Bone marrow (tissue), 2 donors: ENCODE data around the gene SMAD6.
"Not testable (repeated sequence)": the region's sequence is repeated elsewhere in the genome, so short reads cannot be mapped to it uniquely, and the experiment has no call there.

Source experiments
- DNase-seq, 2 donors: peaks; one replicate each; lab custom pipeline; 2025; lab: John Stamatoyannopoulos, UW

The SMAD6 gene

GRCh38 chr15:66825139-66825538 is 123.1 kb downstream of the SMAD6 start:
- DNase-seq = no peak

GRCh38 chr15:66825731-66826130 is 123.7 kb downstream of the SMAD6 start:
- no peak for DNase-seq

- no peak for DNase-seq
These were observed 124.5 kb downstream of the SMAD6 start for GRCh38 chr15:66826507-66826906.

GRCh38 chr15:66827039-66827697 is 125.1 kb downstream of the SMAD6 start:
- DNase-seq = no peak

- no peak for DNase-seq
These were observed 125.6 kb downstream of the SMAD6 start for GRCh38 chr15:66827698-66828055.

GRCh38 chr15:66828817-66829541 is 126.9 kb downstream of the SMAD6 start:
- not testable (repeated sequence) for DNase-seq

- DNase-seq = no peak
These were observed 127.6 kb downstream of the SMAD6 start for GRCh38 chr15:66829551-66830121.

- no peak for DNase-seq
These were observed 128.3 kb downstream of the SMAD6 start for GRCh38 chr15:66830358-66830757.

GRCh38 chr15:66830823-66831222 is 128.8 kb downstream of the SMAD6 start:
- no peak for DNase-seq

- no peak for DNase-seq
These were observed 129.3 kb downstream of the SMAD6 start for GRCh38 chr15:66831289-66831688.

- no peak for DNase-seq
These were observed 129.9 kb downstream of the SMAD6 start for GRCh38 chr15:66831801-66832390.
